Fibroblast of skin of abdomen (primary cell): Measurements from ENCODE around the gene MBD2.
"Not testable (repeated sequence)": the region's sequence is repeated elsewhere in the genome, so short reads cannot be mapped to it uniquely, and the experiment has no call there.

ENCODE experiments used
- DNase-seq: peaks from one replicate; pipeline ENCODE4 v3.0.0-alpha.2; 2013

Gene MBD2

DNA sequence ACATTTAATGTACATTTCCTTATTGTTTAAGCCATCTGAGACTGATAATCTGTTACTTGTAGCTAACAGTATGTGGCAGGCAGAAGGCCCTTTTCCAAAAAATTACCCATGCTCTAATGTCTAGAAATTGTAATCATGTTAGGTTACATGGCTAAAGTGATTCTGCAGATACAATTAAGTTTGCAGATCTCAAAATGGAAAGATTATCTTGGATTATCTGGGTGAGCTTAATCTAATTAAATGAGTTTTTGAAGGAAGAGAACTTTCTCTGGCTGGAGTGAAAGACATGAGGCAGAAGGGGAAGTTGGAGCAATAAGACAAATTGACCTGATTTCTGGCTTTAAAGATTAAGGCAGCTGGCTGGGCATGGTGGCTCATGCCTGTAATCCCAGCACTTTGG lies 76.3 kb downstream of the MBD2 start:
- DNase-seq, result no peak

DNA sequence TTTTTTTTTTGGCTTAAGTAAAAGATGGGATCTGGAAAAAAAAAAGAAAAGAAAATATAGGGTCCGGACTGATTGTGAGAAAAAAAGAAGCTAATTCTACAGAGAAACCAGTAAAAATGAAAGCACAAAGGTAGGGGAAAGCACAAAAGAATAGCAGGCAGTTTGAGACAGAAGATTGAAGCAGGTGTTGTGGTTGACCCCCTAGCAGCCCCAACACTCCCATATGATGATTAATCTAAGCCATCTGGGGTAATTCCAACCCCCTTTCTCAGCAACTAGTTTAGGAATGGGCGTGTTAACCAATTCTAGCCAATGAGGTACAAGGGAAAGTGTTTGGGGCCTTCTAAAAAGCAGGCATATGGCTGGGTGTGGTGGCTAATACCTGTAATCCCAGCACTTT lies 77.0 kb downstream of the MBD2 start:
- DNase-seq, result peak; percentile 36

DNA sequence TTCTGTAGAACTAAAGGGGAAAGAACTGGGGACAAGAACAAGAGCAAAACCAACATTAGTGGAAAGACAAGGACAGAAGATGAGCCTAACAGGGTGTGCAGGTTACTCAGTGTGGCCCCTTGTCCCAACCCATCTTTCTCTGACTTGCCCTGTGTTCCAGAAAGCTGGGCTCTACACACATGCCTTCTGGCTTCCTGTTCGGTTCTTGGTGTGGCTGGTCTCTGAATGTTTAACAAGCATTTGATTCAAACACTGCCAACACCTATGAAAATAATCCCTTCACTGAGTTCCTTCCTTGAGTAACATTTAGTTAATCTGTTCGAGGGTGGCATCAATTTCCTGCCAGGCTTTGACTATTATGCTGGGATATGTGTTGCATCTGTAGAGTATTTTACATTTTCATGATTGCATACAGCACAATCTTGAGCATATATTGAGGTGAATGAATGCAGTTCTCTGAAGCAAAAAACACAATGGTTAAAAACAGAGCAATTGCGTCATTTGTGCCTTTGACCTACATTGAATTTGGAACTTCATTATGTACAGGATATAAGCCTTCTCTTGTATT lies 83.3 kb downstream of the MBD2 start:
- no peak for DNase-seq

DNA sequence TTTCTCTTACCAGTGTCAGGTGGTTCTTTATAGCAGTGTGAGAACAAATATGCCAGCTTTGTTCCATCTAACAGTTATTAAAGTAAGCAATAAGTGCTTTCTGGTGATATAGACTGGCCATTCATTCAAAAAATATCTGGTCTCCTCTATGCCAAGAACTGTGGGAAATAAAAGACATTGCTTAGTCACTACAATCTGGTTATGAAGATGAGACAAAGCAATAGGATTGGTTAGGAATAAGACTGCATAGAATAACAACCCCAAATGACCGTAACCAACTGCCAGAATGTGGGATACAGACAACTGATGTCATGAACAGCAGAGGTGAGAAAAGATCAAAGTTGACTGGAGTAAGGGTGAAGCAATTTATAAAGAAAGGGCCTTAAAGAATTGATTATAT lies 83.8 kb downstream of the MBD2 start:
- DNase-seq, result peak; percentile 63

DNA sequence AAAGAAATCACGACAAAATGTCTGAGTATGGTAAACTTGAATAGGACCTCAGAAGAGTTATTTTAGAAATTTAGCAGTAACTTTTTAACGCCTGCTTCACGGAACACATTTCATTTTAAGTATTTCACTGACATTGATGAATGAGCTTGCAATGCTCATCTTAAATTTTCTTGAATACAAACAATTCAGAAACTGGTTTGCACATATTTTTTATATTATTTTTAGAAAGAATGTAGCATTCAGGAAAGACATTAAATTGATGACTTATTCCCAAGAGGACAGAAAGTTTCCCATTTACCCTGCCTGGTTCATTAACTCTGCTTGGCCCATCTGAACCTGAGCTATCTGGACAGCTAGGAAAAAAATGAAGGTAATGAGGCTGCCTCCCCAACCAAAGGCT lies 89.3 kb downstream of the MBD2 start:
- peak; percentile 59 for DNase-seq

DNA sequence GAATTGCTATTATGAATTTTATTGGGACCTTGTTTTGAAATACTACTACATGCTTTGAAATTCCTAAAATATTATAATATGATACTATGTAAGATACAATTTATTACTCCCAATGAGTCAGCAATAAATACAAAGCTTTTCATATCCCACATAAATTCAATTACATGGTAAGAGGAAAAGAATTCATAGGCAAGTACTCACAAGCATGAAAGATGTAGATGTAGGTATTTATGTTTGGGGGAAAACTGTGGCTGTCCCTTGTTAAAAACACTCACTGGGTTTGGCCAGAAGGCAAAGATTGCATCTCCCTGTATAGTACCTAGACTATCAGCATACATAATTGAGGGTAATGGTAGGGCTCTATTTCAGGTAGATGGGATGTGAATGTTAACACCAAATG lies 90.4 kb downstream of the MBD2 start:
- peak; percentile 48 for DNase-seq

DNA sequence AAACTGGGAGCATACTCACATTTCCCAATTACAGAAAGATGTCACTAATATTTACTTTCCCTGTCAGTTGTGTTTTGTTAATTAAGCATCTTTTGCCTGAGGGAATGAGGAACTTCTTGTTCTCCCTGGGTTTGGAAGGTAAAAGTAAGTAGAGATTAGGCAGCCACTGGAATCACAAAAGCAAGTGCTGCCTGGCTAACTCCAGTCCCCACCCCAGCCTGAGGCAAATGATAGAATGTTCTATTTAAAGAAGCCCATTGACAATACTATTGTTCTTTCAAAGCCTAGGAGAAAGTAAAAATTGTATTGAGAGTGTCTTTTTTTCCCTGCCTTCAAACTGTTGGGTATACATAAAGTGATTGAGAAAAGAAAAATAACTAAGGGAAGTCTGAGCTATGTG lies 93.8 kb downstream of the MBD2 start:
- DNase-seq, result no peak

DNA sequence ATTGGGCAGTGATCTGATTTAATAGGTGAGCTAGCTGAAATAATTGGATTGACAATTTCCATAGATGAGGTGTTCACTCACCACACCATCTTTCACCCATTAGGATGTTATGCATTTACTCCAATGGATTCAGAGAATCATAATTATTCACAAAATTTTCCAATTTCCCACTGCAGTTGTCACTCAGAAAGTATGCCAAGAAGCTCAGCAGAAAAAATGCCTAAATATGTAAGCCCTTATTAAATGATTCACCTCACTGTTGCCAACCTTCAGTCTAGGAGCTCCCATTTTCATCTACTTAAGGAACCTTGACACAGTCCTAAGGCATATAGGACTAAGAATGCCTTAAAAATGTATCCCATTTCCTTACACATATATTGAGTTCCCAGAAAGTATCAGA lies 94.3 kb downstream of the MBD2 start:
- DNase-seq, result peak; percentile 69

DNA sequence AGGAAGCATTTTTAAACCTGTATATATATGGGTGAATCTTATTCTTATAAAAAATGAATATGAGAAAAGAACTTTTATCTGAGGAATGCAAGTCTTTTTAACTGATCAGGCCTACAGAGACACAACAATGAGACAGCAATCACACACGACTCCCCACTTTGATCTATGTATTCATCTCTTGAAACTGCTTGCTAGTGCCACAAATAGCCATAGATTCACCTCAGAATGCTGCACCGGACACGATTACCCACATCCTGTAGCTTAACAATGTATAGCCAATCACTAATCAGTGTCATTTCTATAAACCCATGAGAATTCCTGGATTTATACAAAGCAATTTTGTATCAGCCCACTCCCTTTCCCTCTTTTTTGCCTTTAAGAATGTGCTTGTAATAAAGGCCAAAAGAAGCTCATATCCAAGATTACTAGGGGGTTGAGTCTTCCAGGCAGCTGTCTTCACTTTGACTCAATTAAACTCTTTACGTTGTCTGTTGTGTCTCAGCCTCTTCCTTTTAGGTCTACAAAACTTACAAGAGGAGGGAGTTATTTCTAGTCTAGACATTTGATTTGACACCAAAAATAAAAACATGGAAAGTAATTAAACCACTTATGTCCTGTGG lies 94.9 kb downstream of the MBD2 start:
- peak; percentile 88 for DNase-seq

DNA sequence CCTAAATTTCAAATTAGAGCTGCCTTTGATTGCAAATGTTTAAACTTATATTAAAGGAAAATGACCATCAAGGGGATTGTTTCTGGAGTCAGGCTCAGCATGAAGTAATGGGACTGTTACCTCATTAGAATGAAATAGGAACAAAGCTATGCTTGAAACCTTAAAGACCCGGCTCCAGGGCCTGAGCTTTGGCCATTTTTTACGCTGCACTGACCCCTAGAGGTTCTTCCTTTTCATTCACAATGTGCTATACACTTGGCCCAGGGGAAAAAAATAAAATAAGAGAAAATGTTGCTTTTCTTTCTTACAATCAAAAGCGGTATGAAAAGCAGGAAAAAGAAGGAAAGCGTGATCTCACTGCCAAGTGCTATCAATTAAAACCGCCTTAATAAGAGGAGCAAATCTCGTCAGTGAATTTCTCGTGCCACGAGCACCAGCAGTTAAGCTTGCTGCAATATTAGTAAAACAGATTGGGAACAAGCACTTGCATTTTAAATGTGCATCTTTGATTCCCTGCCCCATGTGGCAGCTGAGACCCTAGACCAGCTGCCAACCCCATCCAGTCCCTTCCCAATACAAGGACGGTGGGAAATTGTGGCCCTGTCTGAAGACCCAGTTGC lies 96.6 kb downstream of the MBD2 start:
- DNase-seq, result peak; percentile 70

DNA sequence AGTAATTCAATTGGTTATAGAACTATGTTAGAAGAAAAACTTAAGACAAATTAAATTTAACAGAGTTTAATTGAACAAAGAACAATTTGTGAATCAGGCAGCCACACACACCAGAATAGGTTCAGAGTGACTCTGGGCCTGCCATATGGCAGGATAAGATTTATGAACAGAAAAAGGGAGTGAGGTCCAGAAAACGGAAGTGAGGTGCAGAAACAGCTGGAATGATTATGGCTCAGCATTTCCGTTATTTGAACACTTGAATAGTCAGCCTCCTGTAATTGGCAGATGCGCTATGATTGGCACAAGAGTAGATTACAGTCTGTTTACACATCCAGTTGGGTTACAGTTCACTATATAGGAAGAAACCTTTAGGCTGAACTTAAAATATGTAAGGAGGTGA lies 99.0 kb downstream of the MBD2 start:
- DNase-seq, result no peak

DNA sequence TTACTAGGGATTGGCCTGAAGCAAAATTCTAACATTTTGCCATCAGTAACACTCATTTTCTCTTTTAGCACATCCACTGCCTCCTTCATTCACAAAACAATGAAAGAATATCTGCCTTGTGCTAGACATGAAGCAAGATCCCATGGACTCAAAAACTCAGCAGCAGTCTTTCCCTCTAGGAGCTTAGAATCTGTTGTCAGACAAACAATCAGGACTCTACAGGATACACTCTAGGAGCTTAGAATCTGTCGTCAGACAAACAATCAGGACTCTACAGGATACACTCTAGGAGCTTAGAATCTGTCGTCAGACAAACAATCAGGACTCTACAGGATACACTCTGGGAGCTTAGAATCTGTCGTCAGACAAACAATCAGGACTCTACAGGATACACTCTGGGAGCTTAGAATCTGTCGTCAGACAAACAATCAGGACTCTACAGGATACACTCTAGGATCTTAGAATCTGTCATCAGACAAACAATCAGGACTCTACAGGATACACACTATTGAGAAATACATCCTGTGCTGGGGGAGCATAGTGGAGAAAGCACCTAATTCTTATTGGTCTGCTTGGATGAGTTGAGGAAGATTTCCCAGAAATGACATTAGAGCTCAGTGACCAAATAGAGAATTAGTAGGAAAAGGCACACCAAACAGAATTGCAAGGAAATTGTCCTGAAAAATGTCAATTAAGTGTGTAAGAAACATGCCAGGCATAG lies 100.6 kb downstream of the MBD2 start:
- DNase-seq, result not testable (repeated sequence)

DNA sequence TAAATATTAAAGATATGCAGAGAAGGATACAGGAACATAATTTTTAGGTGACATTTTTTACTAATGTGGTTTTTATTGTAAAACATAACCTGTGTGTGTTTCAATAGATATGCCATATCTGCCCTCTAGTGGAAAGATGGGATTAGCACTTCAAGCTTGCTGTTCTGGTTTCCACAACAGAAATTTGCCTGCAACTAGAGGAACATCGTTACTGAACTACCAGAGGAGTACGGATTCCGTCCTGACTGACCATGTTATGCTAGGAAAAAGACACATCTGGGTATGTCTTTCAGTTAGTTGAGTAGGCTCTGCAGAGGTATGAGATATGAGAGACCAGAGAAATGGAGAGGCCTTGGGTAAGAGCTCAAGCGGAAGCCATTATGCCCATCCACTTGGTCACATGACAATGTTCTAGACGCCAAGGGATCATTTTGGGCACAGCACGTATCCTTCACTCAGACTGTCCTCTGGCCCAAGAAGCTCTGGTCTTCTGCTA lies 104.9 kb downstream of the MBD2 start:
- DNase-seq, result peak; percentile 55

DNA sequence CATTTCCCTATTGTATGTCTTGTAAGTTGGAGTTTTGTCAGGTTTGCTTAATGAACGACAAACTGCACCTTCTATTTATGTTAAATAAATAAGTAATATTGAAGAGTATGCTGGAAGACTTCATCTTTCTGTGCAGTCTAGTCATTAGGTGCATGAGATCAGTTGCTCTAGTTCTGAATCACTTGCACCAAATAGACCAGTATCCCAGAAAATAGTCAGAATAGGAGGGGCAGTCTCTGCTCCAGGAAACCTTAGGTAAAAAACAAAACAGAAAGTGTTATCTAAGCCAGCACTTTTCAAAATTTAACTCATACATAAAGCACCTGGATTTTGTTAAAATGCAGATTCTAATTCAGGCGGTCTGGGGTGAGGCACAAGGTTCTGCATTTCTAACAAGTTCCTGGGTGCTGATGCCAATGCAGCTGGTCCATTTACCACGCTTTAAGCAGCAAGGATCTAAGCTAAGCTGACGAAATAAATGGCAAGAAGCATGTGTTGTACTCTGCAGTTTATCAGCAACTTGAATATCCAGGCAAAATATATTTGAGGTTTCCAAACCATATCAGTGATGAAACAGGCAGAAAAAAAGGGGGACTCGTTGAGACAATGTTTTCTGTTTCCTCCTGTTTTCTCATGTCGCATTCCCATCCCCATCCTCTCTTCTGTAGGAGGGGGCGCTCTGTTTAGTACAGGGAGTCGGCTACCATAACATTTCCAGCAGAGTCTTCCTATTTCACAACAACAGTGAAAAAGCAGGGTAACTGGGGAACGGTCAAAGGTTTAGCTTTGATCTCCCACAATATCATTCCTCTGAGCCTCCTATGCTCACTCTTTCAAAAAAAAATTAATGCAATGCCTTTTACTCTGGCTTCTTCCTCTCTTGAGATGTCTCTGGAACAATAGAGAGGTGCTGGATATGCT lies 106.4 kb downstream of the MBD2 start:
- peak; percentile 61 for DNase-seq

DNA sequence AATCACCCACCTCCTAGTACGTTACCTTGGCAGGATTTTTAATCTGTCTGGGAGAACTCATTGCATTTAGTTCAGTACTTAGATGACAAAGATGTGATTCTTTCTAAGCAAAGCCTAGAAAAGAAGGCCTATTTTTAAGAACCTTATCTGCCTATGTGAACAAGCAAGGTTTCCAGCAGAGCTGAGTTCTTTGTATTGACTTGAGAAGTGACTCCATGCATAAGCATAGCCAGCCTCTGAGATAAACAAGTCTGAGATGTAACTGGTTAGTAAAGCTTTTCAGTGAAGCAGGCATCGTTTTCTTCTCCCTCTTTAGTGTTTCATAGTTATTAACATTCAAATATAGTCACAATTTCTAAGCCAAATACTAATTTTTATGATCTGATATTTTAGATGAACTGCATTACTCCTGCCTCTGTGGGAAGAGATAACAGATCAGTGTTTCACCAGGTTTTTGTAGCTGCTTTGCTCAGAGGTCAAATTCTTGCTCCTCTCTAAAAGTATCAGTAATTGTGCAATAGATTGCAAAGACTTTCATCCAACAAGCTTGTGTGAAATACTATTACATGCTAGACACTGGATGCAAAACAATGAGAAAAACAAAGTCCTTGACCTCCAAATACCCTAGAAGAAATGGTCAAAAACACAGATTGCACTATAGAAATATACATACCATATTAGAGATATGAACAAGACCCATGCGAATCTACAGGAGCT lies 107.8 kb downstream of the MBD2 start:
- DNase-seq, result no peak

DNA sequence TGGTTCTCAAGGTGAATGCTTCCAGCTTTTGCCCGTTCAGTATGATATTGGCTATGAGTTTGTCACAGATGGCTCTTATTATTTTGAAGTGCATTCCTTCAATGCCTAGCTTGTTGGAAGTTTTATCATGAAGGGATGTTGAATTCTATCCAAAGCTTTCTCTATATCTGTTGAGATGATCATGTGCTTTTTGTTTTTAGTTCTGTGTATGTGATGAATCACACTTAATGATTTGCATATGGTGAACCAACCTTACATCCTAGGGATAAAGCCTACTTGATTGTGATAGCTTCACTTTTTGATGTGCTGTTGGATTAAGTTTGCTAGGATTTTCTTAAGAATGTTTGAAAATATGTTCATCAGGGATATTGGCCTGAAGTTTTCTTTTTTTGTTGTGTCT lies 112.1 kb downstream of the MBD2 start:
- peak; percentile 88 for DNase-seq

DNA sequence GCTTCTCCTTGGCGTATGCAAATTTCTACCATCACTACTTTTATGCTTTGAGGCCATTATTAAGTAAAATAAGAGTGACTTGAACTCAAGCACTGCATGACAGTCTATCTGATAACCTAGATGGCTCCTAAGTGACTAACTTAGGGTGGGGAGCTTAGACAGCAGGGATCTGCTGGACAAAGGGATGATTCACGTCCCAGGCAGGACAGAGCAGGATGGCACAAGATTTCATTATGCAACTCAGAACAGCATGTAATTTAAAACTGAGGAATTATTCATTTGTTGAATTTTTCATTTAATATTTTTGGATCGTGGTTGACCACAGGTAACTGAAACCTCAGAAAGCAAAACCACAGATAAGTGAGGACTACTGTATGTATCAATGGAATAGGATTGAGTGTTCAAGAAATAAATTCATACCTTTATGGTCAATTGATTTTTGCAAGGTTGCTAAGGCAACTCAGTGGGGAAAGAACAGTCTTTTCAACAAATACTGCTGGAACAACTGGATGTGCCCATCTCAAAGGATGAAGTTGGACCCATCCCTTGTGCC lies 115.3 kb downstream of the MBD2 start:
- DNase-seq, result no peak

DNA sequence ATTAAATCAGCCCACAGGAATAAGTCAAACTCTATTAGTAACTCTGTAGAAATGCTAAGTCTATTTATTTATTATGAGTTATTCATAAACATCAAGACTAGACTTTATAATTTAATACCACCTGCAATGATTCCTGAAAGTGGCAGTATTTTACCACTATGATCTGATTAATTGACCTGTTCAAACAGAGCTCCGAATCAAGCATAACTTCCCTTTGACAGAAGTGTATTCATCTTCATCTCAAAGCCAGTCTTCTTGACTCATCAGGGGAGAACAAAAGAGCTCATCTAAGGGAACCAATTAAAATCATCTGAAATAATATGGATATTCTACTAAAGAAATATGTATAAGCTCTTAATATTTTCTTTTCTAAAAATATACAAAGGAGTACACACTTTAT lies 122.3 kb downstream of the MBD2 start:
- no peak for DNase-seq
